LNCAP (cell line): ENCODE measurements around the gene CEP164.

Experiments used
- CTCF ChIP-seq: fragments of 450-650 bp; IDR thresholded peaks from 2 replicates; pipeline ENCODE4 v1.5.1; 2017; ENCODE audit warnings: mild to moderate bottlenecking

Gene CEP164

GRCh38 chr11:117428186-117428855 lies 100.7 kb downstream of the CEP164 start:
- no peak for TF ChIP-seq CTCF

GRCh38 chr11:117428856-117429229 lies 101.2 kb downstream of the CEP164 start:
- TF ChIP-seq CTCF: no peak

- no peak for TF ChIP-seq CTCF
These were observed 102.8 kb downstream of the CEP164 start for GRCh38 chr11:117430293-117430955.

GRCh38 chr11:117431436-117431835 lies 103.8 kb downstream of the CEP164 start:
- no peak for TF ChIP-seq CTCF

- TF ChIP-seq CTCF: no peak
These were observed 106.1 kb downstream of the CEP164 start for GRCh38 chr11:117433717-117434116.

- no peak for TF ChIP-seq CTCF
These were observed 106.8 kb downstream of the CEP164 start for GRCh38 chr11:117434481-117434880.

GRCh38 chr11:117435326-117435725 lies 107.7 kb downstream of the CEP164 start:
- no peak for TF ChIP-seq CTCF
